SK-N-SH (cell line): ENCODE results near the gene TBL1X. TPM values are rescaled to one million over a fixed set of nuclear protein-coding genes. Genes with fewer than 3 reads are reported as not detected.

Experiments
- CTCF ChIA-PET: fragments of 300-600, 350-600 bp; formaldehyde crosslinking; extraction: SDS; loops from one replicate; lab custom pipeline; 2021; lab: Yijun Ruan, JAX
- POLR2A ChIA-PET: fragments of 350-600 bp; sonication (Branson Sonifier 250); formaldehyde crosslinking; extraction: SDS; loops from one replicate; lab custom pipeline; 2020; ENCODE audit warnings: antibody characterized with exemption, inconsistent platforms; lab: Yijun Ruan, JAX
- DNase-seq: peaks from one replicate; pipeline ENCODE4 v3.0.0; 2012
- H2AFZ ChIP-seq: fragments of 200-600 bp; sonication (generic); 2 replicates; pipeline ENCODE4 v1.8.1; 2016; ENCODE audit warnings: antibody characterized with exemption, mild to moderate bottlenecking, low read depth
- H3F3A ChIP-seq: fragments of 200-600 bp; sonication (generic); replicated peaks from 2 replicates; pipeline ENCODE3; 2016; ENCODE audit warnings: antibody characterized with exemption, mild to moderate bottlenecking; ENCODE audit not compliant: insufficient read depth
- H3K27ac ChIP-seq, 2 experiments: fragments of 200-500 bp in 1 of 2; fragments of 200-600 bp in 1 of 2; sonication (Bioruptor generic) in 1 of 2; sonication (generic), shearing (Covaris generic) in 1 of 2; 2 replicates each; pipeline versions ENCODE4 v1.5.1 to v1.6.1; 2014 to 2016; ENCODE audit warnings: low read depth in 2 of 2, inconsistent platforms in 1 of 2, low read length in 1 of 2, mild to moderate bottlenecking in 1 of 2, mixed read lengths in 1 of 2
- H3K27me3 ChIP-seq: fragments of 200-600 bp; sonication (generic), shearing (Covaris generic); 2 replicates; pipeline ENCODE4 v1.6.1; 2016; ENCODE audit warnings: mixed run types; ENCODE audit not compliant: insufficient read depth
- H3K36me3 ChIP-seq, 2 experiments: fragments of 200-500 bp in 1 of 2; fragments of 200-600 bp in 1 of 2; sonication (Bioruptor generic) in 1 of 2; sonication (generic) in 1 of 2; replicated peaks in 1 of 2; 2 replicates each; pipeline versions ENCODE3 to v1.5.1; 2014 to 2016; ENCODE audit warnings: low read length in 1 of 2, mild to moderate bottlenecking in 1 of 2; ENCODE audit not compliant: insufficient read depth in 2 of 2, control insufficient read depth in 1 of 2
- H3K4me1 ChIP-seq, 2 experiments: fragments of 200-500 bp in 1 of 2; fragments of 200-600 bp in 1 of 2; sonication (Bioruptor generic) in 1 of 2; sonication (generic), shearing (Covaris generic) in 1 of 2; 2 replicates each; pipeline versions ENCODE4 v1.5.1 to v1.6.1; 2014 to 2016; ENCODE audit warnings: low read depth in 1 of 2, low read length in 1 of 2, mixed run types in 1 of 2; ENCODE audit not compliant: insufficient read depth in 2 of 2, control insufficient read depth in 1 of 2
- H3K4me2 ChIP-seq: fragments of 200-600 bp; sonication (generic), shearing (Covaris generic); 2 replicates; pipeline ENCODE4 v1.6.1; 2017; ENCODE audit warnings: mixed run types
- H3K4me3 ChIP-seq, 2 experiments: fragments of 200-500 bp in 1 of 2; fragments of 200-600 bp in 1 of 2; sonication (Bioruptor generic) in 1 of 2; sonication (generic), shearing (Covaris generic) in 1 of 2; 2 replicates each; pipeline versions ENCODE4 v1.5.1 to v1.8.1; 2014 to 2016; ENCODE audit warnings: low read depth in 2 of 2, inconsistent platforms in 1 of 2, low read length in 1 of 2, mild to moderate bottlenecking in 1 of 2, mixed read lengths in 1 of 2, moderate library complexity in 1 of 2
- H3K79me2 ChIP-seq: fragments of 200-600 bp; sonication (generic); 2 replicates; pipeline ENCODE4 v1.8.1; 2017; ENCODE audit warnings: mild to moderate bottlenecking; ENCODE audit not compliant: insufficient read depth
- H3K9ac ChIP-seq: fragments of 200-600 bp; sonication (generic); 2 replicates; pipeline ENCODE4 v1.6.1; 2017; ENCODE audit warnings: mixed run types
- H3K9me2 ChIP-seq: fragments of 200-600 bp; sonication (generic); 2 replicates; pipeline ENCODE4 v1.6.1; 2017; ENCODE audit warnings: mixed run types
- H3K9me3 ChIP-seq: fragments of 200-600 bp; sonication (generic); 2 replicates; pipeline ENCODE4 v1.6.1; 2017; ENCODE audit warnings: mixed run types, mild to moderate bottlenecking, moderate library complexity
- H4K20me1 ChIP-seq: fragments of 200-600 bp; sonication (generic); 2 replicates; pipeline ENCODE4 v1.6.1; 2017; ENCODE audit warnings: mild to moderate bottlenecking, mixed run types; ENCODE audit not compliant: insufficient read depth
- FOSL2 ChIP-seq: IDR thresholded peaks from 2 replicates; pipeline ENCODE4 v1.4.0; 2012; ENCODE audit warnings: low read depth, mild to moderate bottlenecking, moderate library complexity, borderline replicate concordance
- FOXM1 ChIP-seq: IDR thresholded peaks from 2 replicates; pipeline ENCODE4 v1.4.0; 2012; ENCODE audit warnings: low read depth, mild to moderate bottlenecking
- GABPA ChIP-seq: IDR thresholded peaks from 2 replicates; pipeline ENCODE4 v1.4.0; 2012; ENCODE audit warnings: low read depth, mild to moderate bottlenecking
- GATA2 ChIP-seq: sonication (generic); formaldehyde crosslinking; IDR thresholded peaks from 2 replicates; pipeline ENCODE4 v1.5.0; 2020; ENCODE audit warnings: mild to moderate bottlenecking, missing genetic modification reagents
- JUND ChIP-seq: IDR thresholded peaks from 2 replicates; pipeline ENCODE4 v1.4.0; 2012
- NRF1 ChIP-seq: IDR thresholded peaks from 2 replicates; pipeline ENCODE4 v1.6.1; 2012; ENCODE audit warnings: low read depth, mild to moderate bottlenecking, low read length
- POLR2AphosphoS5 ChIP-seq: IDR thresholded peaks from 2 replicates; pipeline ENCODE4 v1.6.1; 2012; ENCODE audit warnings: low read depth, low read length
- RCOR1 ChIP-seq: fragments of 150-350 bp; IDR thresholded peaks from 2 replicates; pipeline ENCODE4 v1.6.1; 2017; ENCODE audit warnings: antibody characterized with exemption, low read length
- RXRA ChIP-seq: IDR thresholded peaks from 2 replicates; pipeline ENCODE4 v1.4.0; 2012; ENCODE audit warnings: low read depth, mild to moderate bottlenecking, borderline replicate concordance
- TCF12 ChIP-seq: IDR thresholded peaks from 2 replicates; pipeline ENCODE4 v1.4.0; 2012
- YY1 ChIP-seq: IDR thresholded peaks from 2 replicates; pipeline ENCODE4 v1.4.0; 2012; ENCODE audit warnings: low read depth, mild to moderate bottlenecking
- WGBS: methylation state at CpG from one replicate; pipeline ENCODE4 v1.1.6; 2017; ENCODE audit warnings: low lambda C conversion rate; 5-methylcytosine and 5-hydroxymethylcytosine counted together
- polyA plus RNA-seq, 3 experiments: library from polyadenylated mRNA; depleted of rRNA; stranded (reverse); fragments of >200 nt; gene quantifications; 2 replicates each; pipeline ENCODE4 v1.2.3, GENCODE V29; 2012
- TF ChIP-seq, protein P1 (sequence below): IDR thresholded peaks from 2 replicates; pipeline ENCODE4; 2012
- TF ChIP-seq, protein P2 (sequence below): IDR thresholded peaks from 2 replicates; pipeline ENCODE4 v1.6.1; 2012; ENCODE audit warnings: mild to moderate bottlenecking, low read depth, low read length, moderate library complexity
- TF ChIP-seq, protein P3 (sequence below): fragments of 200-600 bp; sonication (generic); IDR thresholded peaks from 2 replicates; pipeline ENCODE4 v1.6.1; 2017; ENCODE audit warnings: antibody characterized with exemption, mild to moderate bottlenecking, moderate library complexity

The TBL1X gene
- polyA plus RNA-seq, 1 of the 3 experiments (the other 2 are of a cell fraction) = 10.6 TPM

DNA sequence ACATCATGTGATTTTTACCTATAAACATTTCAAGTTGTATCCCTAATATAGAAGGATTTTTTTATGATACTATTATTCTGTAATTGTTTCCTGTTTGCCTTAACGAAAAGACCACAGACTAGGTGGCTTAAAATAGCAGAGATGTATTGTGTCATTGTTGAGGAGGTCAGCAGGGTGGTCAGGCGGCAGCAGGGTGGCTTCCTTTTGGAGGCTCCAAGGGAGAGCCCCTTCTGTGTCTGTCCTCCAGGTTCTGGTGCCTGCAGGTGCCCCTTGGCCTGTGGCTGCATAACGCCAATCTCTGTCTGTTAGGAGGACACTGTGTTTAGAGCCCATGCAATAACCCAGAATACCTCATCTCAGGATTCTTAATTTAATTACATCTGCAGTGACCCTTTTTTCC, 118.1 kb downstream of the TBL1X start:
- no peaks in the 10 kb centered on the region for H4K20me1 ChIP-seq
- H3K9me3 ChIP-seq = no peaks in the 10 kb centered on the region
- DNase-seq = no peak
- TF ChIP-seq RXRA = no peak
- no peak for TF ChIP-seq FOXM1
- TF ChIP-seq GABPA = no peak
- no peak for TF ChIP-seq NRF1
- TF ChIP-seq TCF12 = no peak
- TF ChIP-seq POLR2AphosphoS5 = no peak
- no peak for TF ChIP-seq GATA2 (CRISPR knock-in tag)
- TF ChIP-seq YY1 = no peak
- no peak overlapping the region for H3K9ac ChIP-seq
- H3K27me3 ChIP-seq = no peaks in the 10 kb centered on the region
- ChIA-PET POLR2A (no interaction called here), CTCF (no interaction called here)
- no peak overlapping the region for H3K4me2 ChIP-seq
- H3K27ac ChIP-seq = no peak overlapping the region
- H3K79me2 ChIP-seq = no peaks in the 10 kb centered on the region
- H3K9me2 ChIP-seq = no peaks in the 10 kb centered on the region
- no peaks in the 10 kb centered on the region for H3F3A ChIP-seq
- H2AFZ ChIP-seq = no peak overlapping the region
- no peak overlapping the region for H3K4me3 ChIP-seq
- H3K4me1 ChIP-seq = peaks cover 0 to 10% of the 10 kb centered on the region in 2 experiments; a peak in 1 of 4 replicates
- H3K36me3 ChIP-seq = no peaks in the 10 kb centered on the region
- WGBS = 44% methylated on average over 3 of the region's 3 CpGs

DNA sequence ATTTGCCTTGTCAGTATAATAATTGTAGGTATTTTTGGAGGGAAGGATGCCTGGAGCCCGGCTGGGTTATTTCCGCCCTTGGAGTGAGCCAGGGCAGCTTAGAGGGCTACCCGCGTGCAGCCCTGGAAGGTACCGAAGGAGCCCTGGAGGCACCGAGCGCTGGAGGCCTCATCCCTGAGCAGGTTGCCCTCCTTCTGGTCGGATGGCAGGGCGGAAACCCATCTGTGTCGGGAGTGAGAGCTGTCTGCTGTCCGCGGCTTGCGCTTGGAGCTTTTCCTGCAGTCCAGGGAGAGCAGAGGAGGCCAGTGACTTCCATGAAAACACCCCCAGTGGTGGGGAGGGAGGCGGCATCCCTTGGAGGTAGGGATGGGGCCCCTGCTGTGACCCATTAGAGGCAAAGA, 122.1 kb downstream of the TBL1X start:
- POLR2A ChIA-PET = no interaction called here
- Histone ChIP-seq H3K27me3 (no peaks in the 10 kb centered on the region; the same call in 1 of the 2 replicates), H3K9me3 (no peaks in the 10 kb centered on the region), H3K9ac (no peak overlapping the region), H3K27ac (peak overlapping the region in 1 of 2 experiments; percentile 65; a peak in 1 of 4 replicates), H3K9me2 (no peaks in the 10 kb centered on the region), H3F3A (no peaks in the 10 kb centered on the region), H3K4me2 (no peak overlapping the region), H4K20me1 (no peaks in the 10 kb centered on the region), H3K36me3 (no peaks in the 10 kb centered on the region), H3K4me3 (no peak overlapping the region), H2AFZ (no peak overlapping the region), H3K79me2 (0 out of 2 replicates have a peak, but pooled peaks cover 3% of the 10 kb centered on the region), H3K4me1 (peaks cover 0 to 4% of the 10 kb centered on the region in 2 experiments; a peak in 1 of 4 replicates)
- TF ChIP-seq YY1 (no peak), FOSL2 (no peak), JUND (no peak), RCOR1 (0 out of 2 replicates have a peak, but pooled peaks have one; percentile 45), TCF12 (no peak)
- TF ChIP-seq, protein P1, sequence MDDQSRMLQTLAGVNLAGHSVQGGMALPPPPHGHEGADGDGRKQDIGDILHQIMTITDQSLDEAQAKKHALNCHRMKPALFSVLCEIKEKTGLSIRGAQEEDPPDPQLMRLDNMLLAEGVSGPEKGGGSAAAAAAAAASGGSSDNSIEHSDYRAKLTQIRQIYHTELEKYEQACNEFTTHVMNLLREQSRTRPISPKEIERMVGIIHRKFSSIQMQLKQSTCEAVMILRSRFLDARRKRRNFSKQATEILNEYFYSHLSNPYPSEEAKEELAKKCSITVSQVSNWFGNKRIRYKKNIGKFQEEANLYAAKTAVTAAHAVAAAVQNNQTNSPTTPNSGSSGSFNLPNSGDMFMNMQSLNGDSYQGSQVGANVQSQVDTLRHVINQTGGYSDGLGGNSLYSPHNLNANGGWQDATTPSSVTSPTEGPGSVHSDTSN = no peak
- TF ChIP-seq, protein P2, sequence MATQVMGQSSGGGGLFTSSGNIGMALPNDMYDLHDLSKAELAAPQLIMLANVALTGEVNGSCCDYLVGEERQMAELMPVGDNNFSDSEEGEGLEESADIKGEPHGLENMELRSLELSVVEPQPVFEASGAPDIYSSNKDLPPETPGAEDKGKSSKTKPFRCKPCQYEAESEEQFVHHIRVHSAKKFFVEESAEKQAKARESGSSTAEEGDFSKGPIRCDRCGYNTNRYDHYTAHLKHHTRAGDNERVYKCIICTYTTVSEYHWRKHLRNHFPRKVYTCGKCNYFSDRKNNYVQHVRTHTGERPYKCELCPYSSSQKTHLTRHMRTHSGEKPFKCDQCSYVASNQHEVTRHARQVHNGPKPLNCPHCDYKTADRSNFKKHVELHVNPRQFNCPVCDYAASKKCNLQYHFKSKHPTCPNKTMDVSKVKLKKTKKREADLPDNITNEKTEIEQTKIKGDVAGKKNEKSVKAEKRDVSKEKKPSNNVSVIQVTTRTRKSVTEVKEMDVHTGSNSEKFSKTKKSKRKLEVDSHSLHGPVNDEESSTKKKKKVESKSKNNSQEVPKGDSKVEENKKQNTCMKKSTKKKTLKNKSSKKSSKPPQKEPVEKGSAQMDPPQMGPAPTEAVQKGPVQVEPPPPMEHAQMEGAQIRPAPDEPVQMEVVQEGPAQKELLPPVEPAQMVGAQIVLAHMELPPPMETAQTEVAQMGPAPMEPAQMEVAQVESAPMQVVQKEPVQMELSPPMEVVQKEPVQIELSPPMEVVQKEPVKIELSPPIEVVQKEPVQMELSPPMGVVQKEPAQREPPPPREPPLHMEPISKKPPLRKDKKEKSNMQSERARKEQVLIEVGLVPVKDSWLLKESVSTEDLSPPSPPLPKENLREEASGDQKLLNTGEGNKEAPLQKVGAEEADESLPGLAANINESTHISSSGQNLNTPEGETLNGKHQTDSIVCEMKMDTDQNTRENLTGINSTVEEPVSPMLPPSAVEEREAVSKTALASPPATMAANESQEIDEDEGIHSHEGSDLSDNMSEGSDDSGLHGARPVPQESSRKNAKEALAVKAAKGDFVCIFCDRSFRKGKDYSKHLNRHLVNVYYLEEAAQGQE = no peak
- TF ChIP-seq, protein P3, sequence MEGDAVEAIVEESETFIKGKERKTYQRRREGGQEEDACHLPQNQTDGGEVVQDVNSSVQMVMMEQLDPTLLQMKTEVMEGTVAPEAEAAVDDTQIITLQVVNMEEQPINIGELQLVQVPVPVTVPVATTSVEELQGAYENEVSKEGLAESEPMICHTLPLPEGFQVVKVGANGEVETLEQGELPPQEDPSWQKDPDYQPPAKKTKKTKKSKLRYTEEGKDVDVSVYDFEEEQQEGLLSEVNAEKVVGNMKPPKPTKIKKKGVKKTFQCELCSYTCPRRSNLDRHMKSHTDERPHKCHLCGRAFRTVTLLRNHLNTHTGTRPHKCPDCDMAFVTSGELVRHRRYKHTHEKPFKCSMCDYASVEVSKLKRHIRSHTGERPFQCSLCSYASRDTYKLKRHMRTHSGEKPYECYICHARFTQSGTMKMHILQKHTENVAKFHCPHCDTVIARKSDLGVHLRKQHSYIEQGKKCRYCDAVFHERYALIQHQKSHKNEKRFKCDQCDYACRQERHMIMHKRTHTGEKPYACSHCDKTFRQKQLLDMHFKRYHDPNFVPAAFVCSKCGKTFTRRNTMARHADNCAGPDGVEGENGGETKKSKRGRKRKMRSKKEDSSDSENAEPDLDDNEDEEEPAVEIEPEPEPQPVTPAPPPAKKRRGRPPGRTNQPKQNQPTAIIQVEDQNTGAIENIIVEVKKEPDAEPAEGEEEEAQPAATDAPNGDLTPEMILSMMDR = no peak
- DNase-seq = peak; percentile 56
- WGBS = 27% methylated on average over 8 of the region's 14 CpGs
- CTCF ChIA-PET = no interaction called here
